SK-N-MC (cell line): Measurements from ENCODE around the gene RNF121.
A peak's percentile ranks its signal among the peaks of the same experiment; 100 is the strongest.

Experiments
- DNase-seq: peaks from one replicate; pipeline ENCODE4 v3.0.0-alpha.2; 2011; ENCODE audit warnings: low read depth, low spot score
- H3K27ac ChIP-seq: fragments of 200-600 bp; sonication (generic); 2 replicates; pipeline ENCODE4 v1.5.1; 2016; ENCODE audit warnings: mixed run types
- H3K36me3 ChIP-seq: fragments of 200-600 bp; sonication (generic); 2 replicates; pipeline ENCODE4 v1.6.1; 2017; ENCODE audit warnings: antibody characterized with exemption, low read length, mixed read lengths; ENCODE audit not compliant: insufficient read depth
- H3K4me3 ChIP-seq: fragments of 200-600 bp; sonication (generic); 2 replicates; pipeline ENCODE4 v1.5.1; 2016
- H3K9ac ChIP-seq: fragments of 200-600 bp; sonication (generic); 2 replicates; pipeline ENCODE4 v1.8.0; 2017; ENCODE audit warnings: mixed run types, mixed read lengths; ENCODE audit not compliant: insufficient read length
- H3K9me3 ChIP-seq: fragments of 200-600 bp; sonication (generic); 2 replicates; pipeline ENCODE4 v1.6.1; 2017; ENCODE audit warnings: low read depth, mild to moderate bottlenecking, antibody characterized with exemption, low read length, moderate library complexity, mixed read lengths
- EZH2 ChIP-seq: fragments of 200-600 bp; sonication (generic); IDR thresholded peaks from one replicate; pipeline ENCODE4 v1.6.1; 2017; ENCODE audit warnings: antibody characterized with exemption
- FOXP2 ChIP-seq: optimal IDR thresholded peaks from 2 replicates; pipeline ENCODE3; 2011; ENCODE audit warnings: mild to moderate bottlenecking, moderate library complexity; ENCODE audit not compliant: insufficient read depth; ENCODE audit errors: extremely low read length, control extremely low read depth
- POLR2AphosphoS5 ChIP-seq: IDR thresholded peaks from 2 replicates; pipeline ENCODE4 v1.6.1; 2012; ENCODE audit warnings: mild to moderate bottlenecking, low read depth, low read length, borderline replicate concordance

Gene RNF121

GRCh38 chr11:72040491-72041363 is 111.9 kb downstream of the RNF121 start:
- peak overlapping the region; percentile 90 for H3K9ac ChIP-seq
- DNase-seq = peak; percentile 75
- H3K27ac ChIP-seq = peak overlapping the region; percentile 95
- no peaks in the 10 kb centered on the region for H3K9me3 ChIP-seq
- peak overlapping the region; percentile 83 for H3K4me3 ChIP-seq
- H3K36me3 ChIP-seq = peaks cover 6% of the 10 kb centered on the region; the same call in 1 of the 2 replicates
- TF ChIP-seq POLR2AphosphoS5 (peak; percentile 72), FOXP2 (peak; percentile 59), EZH2 (no peak)

GRCh38 chr11:72041364-72042063 is 112.7 kb downstream of the RNF121 start:
- peak overlapping the region; percentile 95 for H3K27ac ChIP-seq
- H3K4me3 ChIP-seq = peak overlapping the region; percentile 83
- no peaks in the 10 kb centered on the region for H3K9me3 ChIP-seq
- no peak for DNase-seq
- peaks cover 2% of the 10 kb centered on the region; the same call in 1 of the 2 replicates for H3K36me3 ChIP-seq
- H3K9ac ChIP-seq = peak overlapping the region; percentile 90
- no peak for TF ChIP-seq EZH2
- TF ChIP-seq POLR2AphosphoS5 = peak; percentile 64

GRCh38 chr11:72042064-72042745 is 113.4 kb downstream of the RNF121 start:
- 0 out of 2 replicates have a peak, but pooled peaks cover 4% of the 10 kb centered on the region for H3K36me3 ChIP-seq
- H3K27ac ChIP-seq = peak overlapping the region; percentile 95
- no peaks in the 10 kb centered on the region for H3K9me3 ChIP-seq
- peak overlapping the region; percentile 90 for H3K9ac ChIP-seq
- peak overlapping the region; percentile 83 for H3K4me3 ChIP-seq
- DNase-seq = no peak
- TF ChIP-seq EZH2 (no peak), POLR2AphosphoS5 (no peak), FOXP2 (no peak)

GRCh38 chr11:72045849-72046248 is 117.0 kb downstream of the RNF121 start:
- Histone ChIP-seq H3K27ac (no peak overlapping the region), H3K9me3 (no peaks in the 10 kb centered on the region), H3K36me3 (peaks cover 18% of the 10 kb centered on the region), H3K9ac (no peak overlapping the region), H3K4me3 (no peak overlapping the region)
- no peak for TF ChIP-seq FOXP2
- TF ChIP-seq POLR2AphosphoS5 = no peak
- no peak for TF ChIP-seq EZH2
- DNase-seq = no peak
